ENCODE data around the gene PEAR1. TPM values are rescaled to one million over a fixed set of nuclear protein-coding genes. Genes with fewer than 3 reads are reported as not detected.

The PEAR1 gene
- total RNA-seq, 1 experiment from 2014 or later = 0.39 TPM

DNA sequence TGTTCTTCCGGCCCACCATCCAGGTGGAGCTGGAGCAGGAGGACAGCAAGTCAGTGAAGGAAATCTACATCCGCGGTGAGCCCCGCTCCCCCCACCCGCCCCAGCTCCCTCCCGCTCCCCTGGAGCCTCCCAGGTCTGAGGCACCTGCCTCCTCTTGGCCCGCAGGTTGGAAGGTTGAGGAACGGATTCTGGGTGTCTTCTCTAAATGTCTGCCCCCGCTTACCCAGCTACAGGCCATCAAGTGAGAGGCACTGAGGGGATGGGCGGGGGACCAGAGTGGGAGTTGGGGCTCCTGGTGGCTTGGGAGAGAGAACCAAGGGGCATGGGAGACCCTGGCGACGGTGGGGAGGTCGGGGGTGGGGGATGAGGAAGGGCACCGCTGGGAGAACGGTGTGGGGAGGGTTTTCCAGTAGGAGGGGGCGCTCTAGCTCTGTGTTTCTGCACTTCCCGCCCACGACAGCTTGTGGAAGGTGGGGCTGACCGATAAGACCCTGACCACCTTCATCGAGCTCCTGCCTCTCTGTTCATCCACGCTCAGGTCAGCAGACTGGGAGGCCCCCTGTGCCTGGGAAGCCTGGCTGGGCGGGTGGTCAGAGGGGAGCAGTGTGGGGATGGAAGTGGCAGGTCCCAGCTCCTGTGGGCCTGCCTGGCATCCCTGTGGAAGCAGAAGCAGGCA, 31.1 kb downstream of the PEAR1 start:
- Mint-ChIP-seq H3K27ac (no peak overlapping the region), H3K4me1 (peaks cover 21 to 40% of the 10 kb centered on the region in 2 experiments), H3K4me3 (peak overlapping the region; percentile 48 to 83), H3K27me3 (ENCODE audit: low read depth) (peaks cover 100% of the 10 kb centered on the region), H3K36me3 (ENCODE audit: insufficient read depth in 1 of 3, low read depth in 3 of 3) (no peaks in the 10 kb centered on the region; a peak in 1 of 7 replicates), H3K9me3 (peaks cover 0 to 3% of the 10 kb centered on the region in 2 experiments; a peak in 1 of 5 replicates)
- H3K79me1 ChIP-seq (ENCODE audit: insufficient read depth, low read depth, low read length, poor library complexity, severe bottlenecking) = no peaks in the 10 kb centered on the region
- H2BK20ac ChIP-seq (ENCODE audit: low read depth, low read length, poor library complexity, severe bottlenecking) = no peak overlapping the region
- no peak overlapping the region for H3K27ac ChIP-seq (ENCODE audit: insufficient read length, low read depth, low read length)
- no peaks in the 10 kb centered on the region for H3K79me2 ChIP-seq (ENCODE audit: insufficient read depth, low read length)
- TF ChIP-seq, protein P1, sequence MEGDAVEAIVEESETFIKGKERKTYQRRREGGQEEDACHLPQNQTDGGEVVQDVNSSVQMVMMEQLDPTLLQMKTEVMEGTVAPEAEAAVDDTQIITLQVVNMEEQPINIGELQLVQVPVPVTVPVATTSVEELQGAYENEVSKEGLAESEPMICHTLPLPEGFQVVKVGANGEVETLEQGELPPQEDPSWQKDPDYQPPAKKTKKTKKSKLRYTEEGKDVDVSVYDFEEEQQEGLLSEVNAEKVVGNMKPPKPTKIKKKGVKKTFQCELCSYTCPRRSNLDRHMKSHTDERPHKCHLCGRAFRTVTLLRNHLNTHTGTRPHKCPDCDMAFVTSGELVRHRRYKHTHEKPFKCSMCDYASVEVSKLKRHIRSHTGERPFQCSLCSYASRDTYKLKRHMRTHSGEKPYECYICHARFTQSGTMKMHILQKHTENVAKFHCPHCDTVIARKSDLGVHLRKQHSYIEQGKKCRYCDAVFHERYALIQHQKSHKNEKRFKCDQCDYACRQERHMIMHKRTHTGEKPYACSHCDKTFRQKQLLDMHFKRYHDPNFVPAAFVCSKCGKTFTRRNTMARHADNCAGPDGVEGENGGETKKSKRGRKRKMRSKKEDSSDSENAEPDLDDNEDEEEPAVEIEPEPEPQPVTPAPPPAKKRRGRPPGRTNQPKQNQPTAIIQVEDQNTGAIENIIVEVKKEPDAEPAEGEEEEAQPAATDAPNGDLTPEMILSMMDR (conservative IDR thresholded peaks at IDR 0.05) = no peak
- no peak overlapping the region for H3K23ac ChIP-seq (ENCODE audit: insufficient read length, low read depth, low read length)
- H3K4me1 ChIP-seq (ENCODE audit: insufficient read depth, low read length) = no peaks in the 10 kb centered on the region
- no peak overlapping the region for H3K56ac ChIP-seq (ENCODE audit: insufficient read length, low read depth, low read length)
- H4K8ac ChIP-seq (replicated peaks; ENCODE audit: insufficient read length, low read depth, low read length) = no peak overlapping the region
- H2BK15ac ChIP-seq (ENCODE audit: low read depth, low read length) = no peak overlapping the region
- DNase-seq = peak; percentile 55
- WGBS (ENCODE audit: extremely low coverage, insufficient read length, low lambda C conversion rate) = no CpG with 5 or more reads among the region's 22 CpGs
- H3K4me2 ChIP-seq (ENCODE audit: insufficient read depth, insufficient read length, low read length) = peak overlapping the region; percentile 36
- peaks cover 73% of the 10 kb centered on the region for H3K27me3 ChIP-seq (ENCODE audit: insufficient read depth, low read length)
- no peak overlapping the region for H2AFZ ChIP-seq (ENCODE audit: low read length)
- no peak overlapping the region for H4K91ac ChIP-seq (ENCODE audit: insufficient read length, low read depth, low read length)
- H3K9ac ChIP-seq (ENCODE audit: extremely low read depth, insufficient read length, low read length) = no peak overlapping the region
- H4K5ac ChIP-seq (ENCODE audit: insufficient read length, low read depth, low read length) = no peak overlapping the region
- H4K20me1 ChIP-seq (ENCODE audit: control insufficient read depth, insufficient read depth, insufficient read length) = no peaks in the 10 kb centered on the region
- H2AK5ac ChIP-seq (ENCODE audit: insufficient read length, low read length) = no peak overlapping the region
- no peak overlapping the region for H2BK12ac ChIP-seq (ENCODE audit: insufficient read length, low read depth, low read length)
- H2BK5ac ChIP-seq (ENCODE audit: insufficient read length, low read length) = no peak overlapping the region
- H2BK120ac ChIP-seq (ENCODE audit: low read depth, low read length, poor library complexity, severe bottlenecking) = no peak overlapping the region
- no peaks in the 10 kb centered on the region for H3K9me3 ChIP-seq (ENCODE audit: control insufficient read depth, low read depth, low read length)
- H3K18ac ChIP-seq (ENCODE audit: insufficient read length, low read depth, low read length) = no peak overlapping the region
- H3K14ac ChIP-seq (ENCODE audit: insufficient read depth, low read length) = no peak overlapping the region
- H3T11ph ChIP-seq (ENCODE audit: low read length) = no peak overlapping the region
- H3K4ac ChIP-seq (ENCODE audit: low read depth, low read length) = no peak overlapping the region
- H3K23me2 ChIP-seq (ENCODE audit: insufficient read length, low read depth, low read length, poor library complexity, severe bottlenecking) = peaks cover 16% of the 10 kb centered on the region
